Activated T-helper 2 cell treated with anti-CD3 and anti-CD28 coated beads, Interferon-gamma antibody, Interleukin-2, Interleukin-4, amounts not matched to agents 10 μg/mL and 5 μg/mL and 100 μg/mL, durations not matched to agents 14 hours and 24 hours and 36 hours (primary cell): ENCODE measurements around the gene OR2AT4. TPM values are rescaled to one million over a fixed set of nuclear protein-coding genes. Genes with fewer than 3 reads are reported as not detected.
"Not testable (repeated sequence)": the region's sequence is repeated elsewhere in the genome, so short reads cannot be mapped to it uniquely, and the experiment has no call there.

Source experiments
- DNase-seq: peaks from one replicate; pipeline ENCODE4 v3.0.0; 2021; ENCODE audit warnings: low spot score
- H3K27ac Mint-ChIP-seq: one replicate; pipeline ENCODE4 v1.8.0; 2021; ENCODE audit warnings: mixed read lengths
- H3K27me3 Mint-ChIP-seq: one replicate; pipeline ENCODE4 v1.8.0; 2021; ENCODE audit warnings: low read depth, mixed read lengths
- H3K36me3 Mint-ChIP-seq: one replicate; pipeline ENCODE4 v1.8.0; 2021; ENCODE audit warnings: low read depth, mixed read lengths
- H3K4me1 Mint-ChIP-seq: one replicate; pipeline ENCODE4 v1.8.0; 2021; ENCODE audit warnings: low read depth, mixed read lengths
- H3K4me3 Mint-ChIP-seq: one replicate; pipeline ENCODE4 v1.8.0; 2021; ENCODE audit warnings: low read depth, mild to moderate bottlenecking, moderate library complexity, mixed read lengths
- H3K9me3 Mint-ChIP-seq: one replicate; pipeline ENCODE4 v1.8.0; 2021; ENCODE audit warnings: mixed read lengths
- intact Hi-C: fragments of 100-400 bp; cut with micrococcal nuclease; formaldehyde crosslinking; loops from one replicate; pipeline ENCODE4 v1.15.1; 2023
- total RNA-seq: library from RNA; stranded (reverse); gene quantifications from 2 replicates; pipeline ENCODE4 v1.2.3, GENCODE V29; 2022

OR2AT4 gene
- total RNA-seq, 1 donor from 2014 or later: not detected

GRCh38 chr11:75049501-75050266 lies 47.0 kb downstream of the OR2AT4 start:
- H3K27ac Mint-ChIP-seq, H3K36me3 Mint-ChIP-seq, H3K4me1 Mint-ChIP-seq, H3K9me3 Mint-ChIP-seq, H3K4me3 Mint-ChIP-seq, intact Hi-C loops, DNase-seq: not testable (repeated sequence)
- peaks cover 19% of the 10 kb centered on the region for H3K27me3 Mint-ChIP-seq

- DNase-seq: no peak
- Mint-ChIP-seq H3K27me3 (peaks cover 15% of the 10 kb centered on the region), H3K27ac (no peak overlapping the region), H3K4me3 (no peak overlapping the region), H3K36me3 (no peaks in the 10 kb centered on the region), H3K4me1 (no peaks in the 10 kb centered on the region), H3K9me3 (no peaks in the 10 kb centered on the region)
- intact Hi-C loops: no loop called here
These were observed 49.5 kb downstream of the OR2AT4 start for GRCh38 chr11:75047191-75047590.

DNA sequence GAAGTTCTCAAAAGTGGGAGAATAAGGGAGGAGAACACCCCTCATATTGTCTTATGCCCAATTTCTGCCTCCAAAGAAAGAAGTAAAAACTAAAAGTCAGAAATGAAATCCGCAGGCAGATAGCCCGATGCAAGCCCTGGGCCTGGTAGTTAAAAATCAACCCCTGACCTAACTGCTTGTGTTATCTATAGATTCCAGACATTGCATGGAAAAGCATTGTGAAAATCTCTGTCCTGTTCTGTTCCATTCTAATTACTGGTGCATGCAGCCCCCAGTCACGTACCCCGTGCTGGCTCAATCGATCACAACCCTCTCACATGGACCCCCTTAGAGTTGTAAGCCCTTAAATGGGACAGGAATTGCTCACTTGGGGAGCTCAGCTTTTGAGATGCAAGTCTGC lies 50.0 kb downstream of the OR2AT4 start:
- DNase-seq, H3K9me3 Mint-ChIP-seq, intact Hi-C loops, H3K4me3 Mint-ChIP-seq, H3K27ac Mint-ChIP-seq, H3K4me1 Mint-ChIP-seq, H3K36me3 Mint-ChIP-seq: not testable (repeated sequence)
- peaks cover 18% of the 10 kb centered on the region for H3K27me3 Mint-ChIP-seq

DNA sequence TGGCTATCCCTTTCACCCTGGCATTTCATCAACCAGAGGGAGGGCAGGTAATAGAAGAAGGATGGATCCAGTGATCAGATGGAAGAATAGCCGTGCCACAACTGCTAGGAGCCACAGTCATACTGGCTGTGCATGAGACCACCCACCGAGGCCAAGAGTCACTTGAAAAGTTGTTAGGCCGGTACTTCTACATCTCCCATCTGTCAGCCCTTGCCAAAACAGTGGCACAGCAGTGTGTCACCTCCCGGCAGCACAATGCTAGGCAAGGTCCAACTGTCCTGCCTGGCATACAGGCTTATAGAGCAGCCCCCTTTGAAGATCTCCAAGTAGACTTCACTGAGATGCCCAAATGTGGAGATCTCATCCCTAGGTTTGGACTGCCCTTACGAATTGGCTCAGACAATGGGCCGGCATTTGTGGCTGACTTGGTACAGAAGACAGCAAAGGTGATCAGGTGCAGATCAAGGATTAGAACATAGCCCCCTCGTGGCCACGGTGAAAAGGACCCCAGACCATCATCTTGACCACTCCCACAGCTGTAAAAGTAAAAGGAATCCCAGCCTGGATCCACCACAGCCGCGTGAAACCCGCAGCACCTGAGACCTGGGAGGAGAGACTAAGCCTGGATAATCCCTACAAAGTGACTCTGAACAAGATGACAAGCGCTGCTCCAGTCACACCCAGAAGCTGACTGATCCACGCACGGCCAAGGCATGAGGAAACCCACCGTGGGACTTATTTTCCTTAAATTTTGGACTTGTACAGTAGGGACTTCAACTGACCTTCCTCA lies 52.1 kb downstream of the OR2AT4 start:
- H3K4me1 Mint-ChIP-seq, H3K4me3 Mint-ChIP-seq, DNase-seq, H3K9me3 Mint-ChIP-seq, intact Hi-C loops, H3K27ac Mint-ChIP-seq, H3K36me3 Mint-ChIP-seq: not testable (repeated sequence)
- H3K27me3 Mint-ChIP-seq: peaks cover 22% of the 10 kb centered on the region

GRCh38 chr11:75041821-75042220 lies 54.9 kb downstream of the OR2AT4 start:
- H3K4me3 Mint-ChIP-seq, H3K36me3 Mint-ChIP-seq: not testable (repeated sequence)

GRCh38 chr11:75041263-75041662 lies 55.4 kb downstream of the OR2AT4 start:
- H3K4me3 Mint-ChIP-seq: no peak overlapping the region
- H3K9me3 Mint-ChIP-seq: no peaks in the 10 kb centered on the region
- no peak for DNase-seq
- H3K4me1 Mint-ChIP-seq: no peaks in the 10 kb centered on the region
- no peak overlapping the region for H3K27ac Mint-ChIP-seq
- intact Hi-C loops: no loop called here
- H3K36me3 Mint-ChIP-seq: no peaks in the 10 kb centered on the region
- H3K27me3 Mint-ChIP-seq: peaks cover 12% of the 10 kb centered on the region

More at GRCh38 chr11:75041821-75042220, 54.9 kb downstream of the OR2AT4 start:
- H3K27ac Mint-ChIP-seq, H3K4me1 Mint-ChIP-seq, H3K9me3 Mint-ChIP-seq, intact Hi-C loops, DNase-seq: not testable (repeated sequence)
- H3K27me3 Mint-ChIP-seq: peaks cover 13% of the 10 kb centered on the region

GRCh38 chr11:75040167-75040770 lies 56.4 kb downstream of the OR2AT4 start:
- DNase-seq: no peak
- Mint-ChIP-seq H3K27me3 (peaks cover 12% of the 10 kb centered on the region), H3K36me3 (no peaks in the 10 kb centered on the region), H3K4me1 (no peaks in the 10 kb centered on the region), H3K9me3 (no peaks in the 10 kb centered on the region), H3K27ac (no peak overlapping the region), H3K4me3 (no peak overlapping the region)
- intact Hi-C loops: no loop called here

- H3K36me3 Mint-ChIP-seq: no peaks in the 10 kb centered on the region
- no peak overlapping the region for H3K4me3 Mint-ChIP-seq
- no peaks in the 10 kb centered on the region for H3K4me1 Mint-ChIP-seq
- DNase-seq: no peak
- no peak overlapping the region for H3K27ac Mint-ChIP-seq
- H3K27me3 Mint-ChIP-seq: peaks cover under 1% of the 10 kb centered on the region
- H3K9me3 Mint-ChIP-seq: no peaks in the 10 kb centered on the region
- intact Hi-C loops: no loop called here
These were observed 60.6 kb downstream of the OR2AT4 start for GRCh38 chr11:75035911-75036565.

- Mint-ChIP-seq H3K9me3 (no peaks in the 10 kb centered on the region), H3K36me3 (no peaks in the 10 kb centered on the region), H3K4me3 (no peak overlapping the region), H3K27me3 (no peaks in the 10 kb centered on the region), H3K27ac (no peak overlapping the region), H3K4me1 (no peaks in the 10 kb centered on the region)
- intact Hi-C loops: no loop called here
- no peak for DNase-seq
These were observed 61.4 kb downstream of the OR2AT4 start for GRCh38 chr11:75035256-75035655.

DNA sequence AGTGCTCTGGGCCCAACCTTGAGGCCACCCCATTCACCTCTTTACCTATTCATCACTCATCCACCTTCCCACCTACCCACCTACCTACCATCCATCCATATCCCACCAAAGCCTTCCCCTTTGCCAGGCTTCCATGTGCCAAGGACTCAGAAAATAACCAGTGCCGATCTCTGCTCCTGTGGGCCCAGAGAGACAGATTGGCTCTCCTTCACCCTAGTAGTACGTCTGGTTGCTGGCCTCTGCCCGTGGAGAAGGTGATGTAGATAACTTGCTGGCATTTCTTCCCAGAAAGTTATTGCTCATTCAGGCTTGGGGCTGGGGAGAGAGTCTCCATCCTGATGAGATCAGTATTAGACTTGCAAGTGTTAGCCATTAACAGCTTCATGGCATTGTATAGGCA lies 62.8 kb downstream of the OR2AT4 start:
- Mint-ChIP-seq H3K27ac (no peak overlapping the region), H3K4me3 (no peak overlapping the region), H3K36me3 (no peaks in the 10 kb centered on the region), H3K4me1 (no peaks in the 10 kb centered on the region), H3K27me3 (no peaks in the 10 kb centered on the region), H3K9me3 (no peaks in the 10 kb centered on the region)
- intact Hi-C loops: no loop called here
- DNase-seq: no peak

DNA sequence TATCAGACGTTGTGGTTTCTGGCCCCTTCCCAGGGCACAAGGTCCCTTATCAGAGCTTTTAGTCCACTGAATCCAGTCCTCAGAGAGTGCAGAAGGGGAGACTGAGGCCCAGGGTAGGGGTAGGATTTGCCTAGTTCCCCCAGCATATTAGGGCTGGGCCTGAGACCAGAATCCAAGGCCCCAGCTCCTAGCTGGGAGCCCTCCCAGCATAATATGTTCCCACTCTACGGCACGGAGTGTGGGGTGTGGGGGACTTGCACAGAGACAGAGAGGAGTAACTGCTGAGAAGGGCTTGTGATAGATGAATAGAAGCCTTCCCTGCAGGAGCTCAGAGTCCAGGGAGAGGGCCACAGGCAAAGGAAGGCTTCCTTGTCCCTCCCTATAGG lies 64.1 kb downstream of the OR2AT4 start:
- DNase-seq: no peak
- intact Hi-C loops: loop anchor here (1.0 kb wide), 1 partner anchor 103 kb away; no protein-coding TSS in a partner anchor
- Mint-ChIP-seq H3K36me3 (no peaks in the 10 kb centered on the region), H3K27ac (no peak overlapping the region), H3K27me3 (no peaks in the 10 kb centered on the region), H3K4me1 (no peaks in the 10 kb centered on the region), H3K9me3 (no peaks in the 10 kb centered on the region), H3K4me3 (no peak overlapping the region)

DNA sequence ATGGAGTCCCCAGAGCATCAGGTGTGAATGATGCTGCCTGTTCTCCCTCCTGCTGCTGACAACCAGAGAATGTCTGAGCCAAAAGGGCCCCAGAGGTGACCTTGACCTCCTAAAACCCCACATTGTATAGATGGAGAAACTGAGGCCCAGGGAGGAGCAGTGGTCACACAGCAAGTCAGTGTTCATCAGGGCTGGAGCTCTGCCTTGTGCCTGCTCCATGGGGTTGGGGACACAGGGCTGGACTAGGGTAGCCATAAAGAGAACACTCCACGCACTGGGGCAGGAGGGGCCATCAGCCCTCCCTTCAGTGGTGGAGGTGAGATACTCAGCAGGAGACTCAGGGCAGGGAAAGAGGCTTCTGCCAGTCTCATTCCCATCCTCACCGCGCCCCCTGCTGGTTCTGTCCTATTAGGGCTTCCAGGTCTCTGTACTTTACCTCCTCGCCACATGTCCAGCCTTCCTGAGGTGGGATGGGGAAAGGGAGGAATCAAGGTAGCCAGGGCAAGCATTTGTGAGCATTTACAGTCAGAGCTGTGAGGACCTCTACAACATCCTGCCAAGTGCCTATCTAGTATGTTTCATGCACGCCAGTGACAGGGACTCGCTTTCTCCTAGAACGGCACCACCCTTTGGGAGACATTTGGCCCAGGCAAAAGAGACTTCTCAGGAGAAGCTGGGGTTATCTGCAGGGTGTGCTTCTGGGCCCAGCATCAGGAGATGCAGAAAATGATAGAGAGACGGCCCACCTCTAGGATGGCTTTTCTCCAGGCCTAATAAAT lies 64.7 kb downstream of the OR2AT4 start:
- peak; percentile 36 for DNase-seq
- intact Hi-C loops: loop anchor here (1.0 kb wide), 1 partner anchor 103 kb away; no protein-coding TSS in a partner anchor
- no peak overlapping the region for H3K27ac Mint-ChIP-seq

More for the DNA sequence above, 64.7 kb downstream of the OR2AT4 start:
- no peaks in the 10 kb centered on the region for H3K36me3 Mint-ChIP-seq
- H3K9me3 Mint-ChIP-seq: no peaks in the 10 kb centered on the region
- no peak overlapping the region for H3K4me3 Mint-ChIP-seq
- H3K27me3 Mint-ChIP-seq: no peaks in the 10 kb centered on the region
- no peaks in the 10 kb centered on the region for H3K4me1 Mint-ChIP-seq
